Measurements from ENCODE around the gene ASXL2. TPM values are rescaled to one million over a fixed set of nuclear protein-coding genes. Genes with fewer than 3 reads are reported as not detected.

ASXL2 gene
- total RNA-seq, 4 donors from 2014 or later = 4.6 to 29.7 (median 10.6) TPM

- Histone ChIP-seq H3K27me3 (no peaks in the 10 kb centered on the region), H3K9me3 (no peaks in the 10 kb centered on the region), H3K4me1 (no peaks in the 10 kb centered on the region), H3K4me3 (no peak overlapping the region), H3K36me3 (no peaks in the 10 kb centered on the region), H3K27ac (no peak overlapping the region)
- intact Hi-C loops (cut with DNase I; ENCODE audit: low total_unique reads) = no loop called here
- DNase-seq = no peak
- TF ChIP-seq CTCF (IDR thresholded peaks at IDR 0.05) = no peak
- TF ChIP-seq POLR2A (IDR thresholded peaks at IDR 0.05) = no peak
Measured at GRCh38 chr2:25756536-25756935, 121.8 kb downstream of the ASXL2 start.

- no peaks in the 10 kb centered on the region for H3K27me3 ChIP-seq
- no peak overlapping the region for H3K4me3 ChIP-seq
- H3K4me1 ChIP-seq = no peaks in the 10 kb centered on the region
- H3K27ac ChIP-seq = no peak overlapping the region
- H3K9me3 ChIP-seq = no peaks in the 10 kb centered on the region
- no peaks in the 10 kb centered on the region for H3K36me3 ChIP-seq
- no peak for DNase-seq
- intact Hi-C loops (cut with DNase I; ENCODE audit: low total_unique reads) = no loop called here
- no peak for TF ChIP-seq CTCF (IDR thresholded peaks at IDR 0.05)
- no peak for TF ChIP-seq POLR2A (IDR thresholded peaks at IDR 0.05)
Measured at GRCh38 chr2:25749676-25750075, 128.6 kb downstream of the ASXL2 start.

GRCh38 chr2:25744055-25744454 lies 134.2 kb downstream of the ASXL2 start:
- Histone ChIP-seq H3K9me3 (no peaks in the 10 kb centered on the region), H3K4me3 (no peak overlapping the region), H3K4me1 (no peaks in the 10 kb centered on the region), H3K27me3 (no peaks in the 10 kb centered on the region), H3K36me3 (no peaks in the 10 kb centered on the region), H3K27ac (no peak overlapping the region)
- no peak for DNase-seq
- TF ChIP-seq CTCF (IDR thresholded peaks at IDR 0.05) (no peak), POLR2A (IDR thresholded peaks at IDR 0.05) (no peak)
- intact Hi-C loops (cut with DNase I; ENCODE audit: low total_unique reads) = no loop called here

GRCh38 chr2:25743132-25743830 lies 135.0 kb downstream of the ASXL2 start:
- Histone ChIP-seq H3K9me3 (no peaks in the 10 kb centered on the region), H3K27ac (no peak overlapping the region), H3K4me1 (no peaks in the 10 kb centered on the region), H3K4me3 (no peak overlapping the region), H3K36me3 (no peaks in the 10 kb centered on the region), H3K27me3 (no peaks in the 10 kb centered on the region)
- no peak for TF ChIP-seq POLR2A (IDR thresholded peaks at IDR 0.05)
- TF ChIP-seq CTCF (IDR thresholded peaks at IDR 0.05) = no peak
- no peak for DNase-seq
- intact Hi-C loops (cut with DNase I; ENCODE audit: low total_unique reads) = no loop called here

- intact Hi-C loops (cut with DNase I; ENCODE audit: low total_unique reads) = no loop called here
- Histone ChIP-seq H3K4me1 (no peaks in the 10 kb centered on the region), H3K36me3 (no peaks in the 10 kb centered on the region), H3K4me3 (no peak overlapping the region), H3K27ac (no peak overlapping the region), H3K9me3 (no peaks in the 10 kb centered on the region), H3K27me3 (no peaks in the 10 kb centered on the region)
- DNase-seq = no peak
- no peak for TF ChIP-seq CTCF (IDR thresholded peaks at IDR 0.05)
Measured at GRCh38 chr2:25742501-25742900, 135.8 kb downstream of the ASXL2 start.
